Naive B cell (primary cell): ENCODE results near the gene OR5F1. TPM values are rescaled to one million over a fixed set of nuclear protein-coding genes. Genes with fewer than 3 reads are reported as not detected.

Experiments
- ATAC-seq, 2 donors: fragments of 150-1000 bp; cut with Tn5 transposase; 2 replicates each; pipeline ENCODE4 v1.10.0; 2021; ENCODE audit warnings: low read depth in 2 of 2, mild to moderate bottlenecking in 2 of 2, moderate library complexity in 2 of 2
- DNase-seq: peaks from one replicate; pipeline ENCODE4 v3.0.0; 2022
- H3K27ac Mint-ChIP-seq, 6 donors: one replicate each; pipeline ENCODE4 v1.8.0; 2020 to 2022; ENCODE audit warnings: mild to moderate bottlenecking in 6 of 6, mixed read lengths in 6 of 6, moderate library complexity in 5 of 6, inconsistent platforms in 2 of 6
- H3K27me3 Mint-ChIP-seq, 3 donors: one replicate each; pipeline ENCODE4 v1.8.0; 2021 to 2022; ENCODE audit warnings: mixed read lengths in 3 of 3, mild to moderate bottlenecking in 1 of 3
- H3K36me3 Mint-ChIP-seq, 2 donors: one replicate each; pipeline ENCODE4 v1.8.0; 2020 to 2022; ENCODE audit warnings: mixed read lengths in 2 of 2, inconsistent platforms in 1 of 2, mild to moderate bottlenecking in 1 of 2
- H3K4me1 Mint-ChIP-seq, 3 donors: one replicate each; pipeline ENCODE4 v1.8.0; 2020 to 2022; ENCODE audit warnings: mixed read lengths in 3 of 3, inconsistent platforms in 1 of 3, mild to moderate bottlenecking in 1 of 3, moderate library complexity in 1 of 3
- H3K4me3 Mint-ChIP-seq, 8 donors: one replicate each; pipeline ENCODE4 v1.8.0; 2020 to 2022; ENCODE audit warnings: mild to moderate bottlenecking in 8 of 8, mixed read lengths in 8 of 8, moderate library complexity in 8 of 8, inconsistent platforms in 2 of 8
- H3K9me3 Mint-ChIP-seq, 7 donors: one replicate each; pipeline ENCODE4 v1.8.0; 2020 to 2022; ENCODE audit warnings: mixed read lengths in 7 of 7, mild to moderate bottlenecking in 5 of 7, inconsistent platforms in 2 of 7, moderate library complexity in 1 of 7
- polyA plus RNA-seq, 6 donors: library from polyadenylated mRNA; unstranded; fragments of 300-500 nt; fragmentation: Illumina TruSeq; gene quantifications; one replicate each; pipeline ENCODE4 v1.2.3, GENCODE V29; 2021; ENCODE audit warnings: low read depth in 6 of 6

Gene OR5F1
- not detected for polyA plus RNA-seq

- no peaks in the 10 kb centered on the region for H3K4me1 Mint-ChIP-seq
- peak within 1 kb of the TSS in 1 of 8 donors; percentile 1 for H3K4me3 Mint-ChIP-seq
- DNase-seq (no peak), ATAC-seq (no peak)
- H3K36me3 Mint-ChIP-seq = no peaks in the 10 kb centered on the region
- H3K9me3 Mint-ChIP-seq = peaks cover 0 to 20% (median 12%) of the 10 kb centered on the region in 7 donors
- no peak within 1 kb of the TSS for H3K27ac Mint-ChIP-seq
- no peaks in the 10 kb centered on the region for H3K27me3 Mint-ChIP-seq
Observed at GRCh38 chr11:55994525-55994924, at the start of gene OR5F1. Gene OR5F1 (minus strand): TSS chr11:55994625. CDS start chr11:55994625, 0 bp downstream.

DNA sequence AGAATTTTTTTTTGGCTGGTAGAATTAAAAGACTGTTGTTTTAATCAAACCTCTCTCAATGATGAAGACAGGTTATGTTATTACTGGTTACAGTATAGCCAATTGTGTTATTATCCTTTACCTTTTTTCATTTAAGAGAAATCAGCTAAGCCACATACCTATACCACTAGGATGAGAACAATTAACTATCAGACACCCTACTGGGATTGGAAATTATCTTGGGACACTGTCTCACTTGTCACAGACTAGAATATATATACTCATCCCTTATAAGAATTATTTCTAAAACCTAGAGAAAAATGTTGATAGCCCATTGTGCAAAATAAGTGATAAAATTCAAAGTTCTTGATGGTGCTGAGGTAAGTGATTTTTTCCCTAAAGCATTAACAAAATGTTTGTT lies 32.9 kb upstream of the OR5F1 start, which contains the start of gene OR5AS1:
OR5AS1 (plus strand) TSS at position 301 of the 400 bp plus-strand sequence. CDS start 2,765 bp downstream, outside the sequence.
- Mint-ChIP-seq H3K36me3 (no peaks in the 10 kb centered on the region), H3K4me1 (no peaks in the 10 kb centered on the region), H3K27me3 (no peaks in the 10 kb centered on the region), H3K9me3 (peaks cover 0 to 7% (median 4%) of the 10 kb centered on the region in 7 donors), H3K4me3 (no peak within 1 kb of the TSS), H3K27ac (no peak within 1 kb of the TSS)
- ATAC-seq (no peak), DNase-seq (no peak)

GRCh38 chr11:56013805-56014204 lies 19.4 kb upstream of the OR5F1 start:
- ATAC-seq (no peak), DNase-seq (no peak)
- Mint-ChIP-seq H3K4me3 (no peak overlapping the region), H3K4me1 (no peaks in the 10 kb centered on the region), H3K27ac (no peak overlapping the region), H3K36me3 (no peaks in the 10 kb centered on the region), H3K27me3 (no peaks in the 10 kb centered on the region), H3K9me3 (peaks cover 7 to 19% (median 9%) of the 10 kb centered on the region in 7 donors)

DNA sequence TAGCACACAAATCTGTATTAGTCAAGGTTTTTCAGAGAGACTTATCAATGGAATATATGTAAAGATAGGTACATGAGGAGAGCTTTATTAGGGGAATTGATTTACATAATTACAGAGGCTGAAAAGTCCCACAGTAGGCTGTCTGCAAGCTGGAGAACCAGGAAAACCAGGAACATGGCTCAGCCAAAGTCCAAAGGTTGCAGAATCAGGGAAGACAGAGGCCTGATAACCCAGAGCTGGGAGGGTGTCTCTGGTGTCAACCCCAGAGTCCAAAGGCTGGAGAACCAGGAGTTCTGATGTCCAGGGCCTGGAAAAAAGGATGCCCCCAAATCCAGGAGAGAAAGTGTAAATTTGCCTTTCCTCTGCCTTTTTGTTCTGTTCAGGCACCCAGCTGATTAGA lies 16.3 kb upstream of the OR5F1 start:
- Mint-ChIP-seq H3K4me1 (no peaks in the 10 kb centered on the region), H3K36me3 (no peaks in the 10 kb centered on the region), H3K4me3 (no peak overlapping the region), H3K27me3 (no peaks in the 10 kb centered on the region), H3K27ac (no peak overlapping the region), H3K9me3 (peaks cover 4 to 15% (median 9%) of the 10 kb centered on the region in 7 donors)
- no peak for DNase-seq
- no peak for ATAC-seq

DNA sequence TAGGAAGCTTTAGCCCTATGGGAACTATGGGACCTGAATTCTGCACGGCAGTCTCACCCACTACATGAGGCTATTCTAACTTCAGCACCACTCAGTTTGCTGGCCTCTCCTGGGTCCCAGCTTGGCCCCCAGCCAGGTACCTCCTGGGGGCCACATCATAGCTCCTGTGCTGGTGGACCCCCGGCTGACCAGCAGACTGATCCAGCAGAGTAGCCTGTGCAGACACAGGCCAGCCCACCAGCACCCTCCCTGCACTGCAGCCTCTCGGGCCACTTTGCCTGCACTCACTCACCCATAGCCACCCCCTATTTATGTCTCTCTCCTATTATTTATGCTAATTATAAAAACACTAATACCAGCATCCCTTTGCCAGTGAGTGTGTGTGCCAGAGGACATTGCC lies 23.5 kb downstream of the OR5F1 start:
- DNase-seq = no peak
- Mint-ChIP-seq H3K4me1 (no peaks in the 10 kb centered on the region), H3K9me3 (peaks cover 2 to 9% (median 4%) of the 10 kb centered on the region in 7 donors), H3K27me3 (no peaks in the 10 kb centered on the region), H3K36me3 (no peaks in the 10 kb centered on the region), H3K4me3 (no peak overlapping the region), H3K27ac (no peak overlapping the region)
- no peak for ATAC-seq

- no peak for ATAC-seq
- H3K4me1 Mint-ChIP-seq = no peaks in the 10 kb centered on the region
Observed at GRCh38 chr11:55969845-55970244, 24.6 kb downstream of the OR5F1 start, which contains the start of gene OR10AG1. Gene OR10AG1 (minus strand): TSS chr11:55969945. CDS start chr11:55969907, 38 bp downstream.

DNA sequence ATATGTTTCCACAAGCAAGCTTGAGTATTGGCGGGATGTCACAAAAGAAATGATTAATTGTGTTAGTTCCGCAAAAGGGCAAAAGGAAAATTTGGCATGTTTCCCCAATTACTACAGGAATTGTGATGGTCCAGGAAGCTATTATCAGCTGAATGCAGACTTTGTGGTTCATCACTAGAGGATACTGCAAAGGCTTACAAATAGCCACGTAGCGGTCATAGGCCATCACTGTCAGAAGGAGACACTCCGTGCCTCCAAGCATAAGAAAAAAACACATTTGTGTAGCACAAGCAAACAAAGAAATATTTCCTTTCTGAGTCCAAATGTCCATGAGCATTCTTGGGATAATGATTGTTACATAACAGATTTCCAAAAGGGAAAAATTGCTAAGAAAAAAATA lies 26.5 kb downstream of the OR5F1 start:
- DNase-seq (no peak), ATAC-seq (no peak)
- H3K4me3 Mint-ChIP-seq = no peak overlapping the region
- H3K36me3 Mint-ChIP-seq = no peaks in the 10 kb centered on the region
- H3K4me1 Mint-ChIP-seq = no peaks in the 10 kb centered on the region
- H3K27ac Mint-ChIP-seq = no peak overlapping the region
- H3K9me3 Mint-ChIP-seq = peaks cover 2 to 8% (median 5%) of the 10 kb centered on the region in 7 donors
- no peaks in the 10 kb centered on the region for H3K27me3 Mint-ChIP-seq

More at GRCh38 chr11:55969845-55970244, 24.6 kb downstream of the OR5F1 start, which contains the start of gene OR10AG1:
- H3K9me3 Mint-ChIP-seq = peaks cover 2 to 11% (median 4%) of the 10 kb centered on the region in 7 donors
- no peak within 1 kb of the TSS for H3K27ac Mint-ChIP-seq
- H3K4me3 Mint-ChIP-seq = peak within 1 kb of the TSS in 1 of 8 donors; percentile 42
- no peaks in the 10 kb centered on the region for H3K36me3 Mint-ChIP-seq
- no peaks in the 10 kb centered on the region for H3K27me3 Mint-ChIP-seq
- no peak for DNase-seq

DNA sequence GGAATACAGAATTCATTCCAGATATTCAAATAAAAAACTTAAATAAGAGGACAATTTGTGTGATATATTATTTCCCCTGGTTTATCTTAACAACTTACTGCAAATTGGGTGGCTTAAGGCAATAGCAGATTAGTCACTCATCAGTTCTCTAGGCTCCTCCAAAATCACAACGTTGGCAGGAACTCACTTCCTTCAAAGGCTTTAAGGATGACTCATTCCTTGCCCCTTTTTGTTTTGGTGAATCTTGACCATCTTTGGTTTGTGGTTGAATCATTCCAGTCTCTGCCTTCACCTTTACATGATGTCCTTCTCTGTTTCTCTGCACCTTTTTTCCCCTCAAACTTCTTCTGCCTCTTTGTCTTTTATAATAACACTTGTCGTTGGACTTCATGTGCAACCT lies 28.0 kb downstream of the OR5F1 start:
- DNase-seq (no peak), ATAC-seq (no peak)
- no peaks in the 10 kb centered on the region for H3K27me3 Mint-ChIP-seq
- H3K27ac Mint-ChIP-seq = no peak overlapping the region
- H3K4me3 Mint-ChIP-seq = no peak overlapping the region
- H3K36me3 Mint-ChIP-seq = no peaks in the 10 kb centered on the region
- peaks cover 0 to 4% (median 2%) of the 10 kb centered on the region in 7 donors for H3K9me3 Mint-ChIP-seq
- H3K4me1 Mint-ChIP-seq = no peaks in the 10 kb centered on the region

- no peaks in the 10 kb centered on the region for H3K36me3 Mint-ChIP-seq
- ATAC-seq = no peak
Observed at GRCh38 chr11:55956521-55956920, 37.9 kb downstream of the OR5F1 start.

GRCh38 chr11:55949330-55949729 lies 45.1 kb downstream of the OR5F1 start:
- Mint-ChIP-seq H3K36me3 (no peaks in the 10 kb centered on the region), H3K4me3 (no peak overlapping the region), H3K4me1 (no peaks in the 10 kb centered on the region), H3K27me3 (no peaks in the 10 kb centered on the region), H3K9me3 (peaks cover 0 to 4% (median 0%) of the 10 kb centered on the region in 7 donors), H3K27ac (no peak overlapping the region)
- DNase-seq = no peak
- ATAC-seq = no peak

More at GRCh38 chr11:55956521-55956920, 37.9 kb downstream of the OR5F1 start:
- Mint-ChIP-seq H3K4me1 (no peaks in the 10 kb centered on the region), H3K9me3 (peaks cover 0 to 2% (median 0%) of the 10 kb centered on the region in 7 donors), H3K27ac (no peak overlapping the region), H3K27me3 (no peaks in the 10 kb centered on the region), H3K4me3 (no peak overlapping the region)
- no peak for DNase-seq

Other genes starting within 250 kb of the OR5F1 start
- not detected for gene OR5D13, start 221.2 kb downstream of the OR5F1 start, polyA plus RNA-seq
- not detected for gene OR5D14, start 199.1 kb downstream of the OR5F1 start, polyA plus RNA-seq
- not detected for gene OR5L1, start 183.3 kb downstream of the OR5F1 start, polyA plus RNA-seq
- not detected for gene OR5D18, start 175.0 kb downstream of the OR5F1 start, polyA plus RNA-seq
- gene OR5L2, start 167.4 kb downstream of the OR5F1 start, polyA plus RNA-seq = not detected
- not detected for gene OR5D16, start 155.9 kb downstream of the OR5F1 start, polyA plus RNA-seq
- gene TRIM51, start 111.3 kb downstream of the OR5F1 start, polyA plus RNA-seq = not detected
- gene OR5W2, start 80.0 kb downstream of the OR5F1 start, polyA plus RNA-seq = not detected
- gene OR5I1, start 58.2 kb downstream of the OR5F1 start, polyA plus RNA-seq = not detected
- not detected for gene OR10AG1, start 24.7 kb downstream of the OR5F1 start, polyA plus RNA-seq
- gene OR5AS1, start 33.0 kb upstream of the OR5F1 start, polyA plus RNA-seq = not detected
- gene OR8I2, start 98.7 kb upstream of the OR5F1 start, polyA plus RNA-seq = not detected
- gene OR8H2, start 109.1 kb upstream of the OR5F1 start, polyA plus RNA-seq = not detected
- gene OR8H3, start 127.7 kb upstream of the OR5F1 start, polyA plus RNA-seq = not detected
- not detected for gene OR8J3, start 145.6 kb upstream of the OR5F1 start, polyA plus RNA-seq
- not detected for gene OR8K5, start 165.7 kb upstream of the OR5F1 start, polyA plus RNA-seq
- gene OR5J2, start 182.0 kb upstream of the OR5F1 start, polyA plus RNA-seq = not detected
- gene OR5T2, start 239.6 kb upstream of the OR5F1 start, polyA plus RNA-seq = not detected